GM10248 (cell line): ENCODE measurements around the gene ST3GAL4.

ENCODE experiments used
- CTCF ChIA-PET: fragments of 300-600 bp; sonication (Branson Sonifier 250); formaldehyde crosslinking; extraction: SDS; loops from one replicate; lab custom pipeline; 2021; ENCODE audit warnings: antibody characterized with exemption; lab: Yijun Ruan, JAX
- POLR2A ChIA-PET: fragments of 350-650 bp; sonication (Branson Sonifier 250); formaldehyde crosslinking; extraction: SDS; loops from one replicate; lab custom pipeline; 2020; ENCODE audit warnings: antibody characterized with exemption; lab: Yijun Ruan, JAX
- DNase-seq: peaks from one replicate; pipeline ENCODE4 v3.0.0; 2012; ENCODE audit errors: extremely low spot score
- CTCF ChIP-seq: IDR thresholded peaks from 2 replicates; pipeline ENCODE4 v1.5.1; 2012; ENCODE audit warnings: mild to moderate bottlenecking, low read depth; ENCODE audit errors: extremely low read depth, missing control alignments, control extremely low read depth

ST3GAL4 gene

GRCh38 chr11:126423154-126423553, 67.7 kb downstream of the ST3GAL4 start:
- ChIA-PET CTCF (interaction anchor here (1.3 kb wide), 1 partner anchor 58 kb away, joined by 4 read pairs; no protein-coding TSS in a partner anchor), POLR2A (no interaction called here)
- no peak for DNase-seq
- no peak for TF ChIP-seq CTCF

- ChIA-PET CTCF (interaction anchor here (1.3 kb wide), 1 partner anchor 57 kb away, joined by 4 read pairs; no protein-coding TSS in a partner anchor), POLR2A (no interaction called here)
- TF ChIP-seq CTCF, result no peak
- DNase-seq, result no peak
Measured at GRCh38 chr11:126423743-126424142, 68.3 kb downstream of the ST3GAL4 start.

GRCh38 chr11:126424471-126425039, 69.1 kb downstream of the ST3GAL4 start:
- CTCF ChIA-PET, result interaction anchor here (1.3 kb wide), 1 partner anchor 56 kb away, joined by 4 read pairs; no protein-coding TSS in a partner anchor
- TF ChIP-seq CTCF, result no peak
- POLR2A ChIA-PET, result no interaction called here
- no peak for DNase-seq

GRCh38 chr11:126426106-126426505, 70.6 kb downstream of the ST3GAL4 start:
- ChIA-PET POLR2A (no interaction called here), CTCF (interaction anchor here (3.8 kb wide), 1 partner anchor 55 kb away, joined by 14 read pairs; no protein-coding TSS in a partner anchor)
- TF ChIP-seq CTCF, result no peak

GRCh38 chr11:126426820-126427749, 71.6 kb downstream of the ST3GAL4 start:
- no peak for TF ChIP-seq CTCF
- CTCF ChIA-PET, result interaction anchor here (1.2 to 3.8 kb wide), 2 partner anchors 14 to 54 kb away, joined by 3 to 14 read pairs; no protein-coding TSS in a partner anchor
- no peak for DNase-seq
- POLR2A ChIA-PET, result no interaction called here

More at GRCh38 chr11:126426106-126426505, 70.6 kb downstream of the ST3GAL4 start:
- DNase-seq, result no peak

- TF ChIP-seq CTCF, result no peak
- ChIA-PET CTCF (interaction anchor here (4.9 kb wide), 1 partner anchor 11 kb away, joined by 33 read pairs; no protein-coding TSS in a partner anchor), POLR2A (no interaction called here)
- DNase-seq, result no peak
Measured at GRCh38 chr11:126430581-126431335, 75.3 kb downstream of the ST3GAL4 start.
